ENCODE measurements around the gene RASD1.

DNA sequence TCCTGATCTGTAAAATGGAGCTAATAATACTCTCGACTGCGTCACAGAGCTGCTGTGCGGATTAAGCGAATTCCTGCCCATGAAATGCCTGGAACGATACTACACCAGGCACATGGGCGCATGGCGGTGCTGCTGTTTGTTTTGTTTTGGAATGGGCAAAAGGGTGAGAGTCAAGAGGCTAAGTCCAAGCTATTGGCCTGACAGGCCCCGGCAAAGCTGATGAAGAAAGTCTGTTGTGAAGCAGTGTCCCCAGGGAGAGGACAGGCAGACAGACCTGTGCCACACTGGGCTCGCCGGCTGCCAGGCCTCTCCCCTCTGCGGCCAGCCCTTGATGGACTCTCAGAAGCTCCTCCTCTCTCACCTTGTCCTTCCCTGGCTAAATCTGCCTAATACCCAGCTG, 31.3 kb upstream of the RASD1 start:
- TF ChIP-seq POLR2A (IDR thresholded peaks at IDR 0.05), result no peak
- TF ChIP-seq, protein P1, sequence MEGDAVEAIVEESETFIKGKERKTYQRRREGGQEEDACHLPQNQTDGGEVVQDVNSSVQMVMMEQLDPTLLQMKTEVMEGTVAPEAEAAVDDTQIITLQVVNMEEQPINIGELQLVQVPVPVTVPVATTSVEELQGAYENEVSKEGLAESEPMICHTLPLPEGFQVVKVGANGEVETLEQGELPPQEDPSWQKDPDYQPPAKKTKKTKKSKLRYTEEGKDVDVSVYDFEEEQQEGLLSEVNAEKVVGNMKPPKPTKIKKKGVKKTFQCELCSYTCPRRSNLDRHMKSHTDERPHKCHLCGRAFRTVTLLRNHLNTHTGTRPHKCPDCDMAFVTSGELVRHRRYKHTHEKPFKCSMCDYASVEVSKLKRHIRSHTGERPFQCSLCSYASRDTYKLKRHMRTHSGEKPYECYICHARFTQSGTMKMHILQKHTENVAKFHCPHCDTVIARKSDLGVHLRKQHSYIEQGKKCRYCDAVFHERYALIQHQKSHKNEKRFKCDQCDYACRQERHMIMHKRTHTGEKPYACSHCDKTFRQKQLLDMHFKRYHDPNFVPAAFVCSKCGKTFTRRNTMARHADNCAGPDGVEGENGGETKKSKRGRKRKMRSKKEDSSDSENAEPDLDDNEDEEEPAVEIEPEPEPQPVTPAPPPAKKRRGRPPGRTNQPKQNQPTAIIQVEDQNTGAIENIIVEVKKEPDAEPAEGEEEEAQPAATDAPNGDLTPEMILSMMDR (IDR thresholded peaks at IDR 0.05), result no peak
